AG04449 (cell line): ENCODE data around the gene NADK2.
"Not testable (repeated sequence)": the region's sequence is repeated elsewhere in the genome, so short reads cannot be mapped to it uniquely, and the experiment has no call there.

Experiments
- CTCF ChIA-PET: fragments of 350-600 bp; formaldehyde crosslinking; extraction: SDS; loops from one replicate; lab custom pipeline; 2021; ENCODE audit warnings: antibody characterized with exemption; lab: Yijun Ruan, JAX
- POLR2A ChIA-PET: fragments of 400-600, 350-600 bp; formaldehyde crosslinking; extraction: SDS; loops from one replicate; lab custom pipeline; 2020; ENCODE audit warnings: antibody characterized with exemption, inconsistent platforms; lab: Yijun Ruan, JAX
- DNase-seq: peaks from one replicate; pipeline ENCODE4 v3.0.0-alpha.2; 2010; ENCODE audit warnings: low read depth, low spot score
- H3K4me3 ChIP-seq: 2 replicates; pipeline ENCODE4 v1.5.1; 2011; ENCODE audit warnings: low read depth, mild to moderate bottlenecking, control low read depth, low read length
- TF ChIP-seq, protein P1 (sequence below): IDR thresholded peaks from one replicate; pipeline ENCODE4 v1.5.1; 2011; ENCODE audit warnings: mild to moderate bottlenecking, moderate library complexity, low read length, control low read depth, inconsistent platforms; ENCODE audit not compliant: insufficient read depth; ENCODE audit errors: missing control alignments

NADK2 gene

DNA sequence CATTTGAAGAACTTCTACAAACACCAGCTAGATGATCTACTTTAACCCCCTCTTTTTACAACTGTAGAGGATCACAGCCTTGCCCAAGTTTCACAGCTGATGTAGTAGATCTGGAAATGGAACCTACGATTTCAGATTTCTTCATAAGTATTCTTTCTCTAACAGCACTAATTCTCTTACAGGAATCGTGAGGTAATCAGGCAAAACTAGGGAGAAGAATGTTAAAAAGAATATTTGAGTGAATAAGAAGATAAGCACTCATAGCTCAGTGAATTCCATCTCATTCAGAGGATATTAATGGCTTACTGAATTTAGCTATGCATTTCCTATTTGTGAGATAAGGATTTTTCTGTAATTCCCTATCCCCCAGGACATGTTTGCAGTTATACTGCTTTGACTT, 42.1 kb downstream of the NADK2 start:
- H3K4me3 ChIP-seq = no peak overlapping the region
- ChIA-PET POLR2A (no interaction called here), CTCF (interaction anchor here (1.0 to 1.2 kb wide), 2 partner anchors 22 to 38 kb away, joined by 3 to 7 read pairs; no protein-coding TSS in a partner anchor)
- DNase-seq = no peak
- TF ChIP-seq, protein P1, sequence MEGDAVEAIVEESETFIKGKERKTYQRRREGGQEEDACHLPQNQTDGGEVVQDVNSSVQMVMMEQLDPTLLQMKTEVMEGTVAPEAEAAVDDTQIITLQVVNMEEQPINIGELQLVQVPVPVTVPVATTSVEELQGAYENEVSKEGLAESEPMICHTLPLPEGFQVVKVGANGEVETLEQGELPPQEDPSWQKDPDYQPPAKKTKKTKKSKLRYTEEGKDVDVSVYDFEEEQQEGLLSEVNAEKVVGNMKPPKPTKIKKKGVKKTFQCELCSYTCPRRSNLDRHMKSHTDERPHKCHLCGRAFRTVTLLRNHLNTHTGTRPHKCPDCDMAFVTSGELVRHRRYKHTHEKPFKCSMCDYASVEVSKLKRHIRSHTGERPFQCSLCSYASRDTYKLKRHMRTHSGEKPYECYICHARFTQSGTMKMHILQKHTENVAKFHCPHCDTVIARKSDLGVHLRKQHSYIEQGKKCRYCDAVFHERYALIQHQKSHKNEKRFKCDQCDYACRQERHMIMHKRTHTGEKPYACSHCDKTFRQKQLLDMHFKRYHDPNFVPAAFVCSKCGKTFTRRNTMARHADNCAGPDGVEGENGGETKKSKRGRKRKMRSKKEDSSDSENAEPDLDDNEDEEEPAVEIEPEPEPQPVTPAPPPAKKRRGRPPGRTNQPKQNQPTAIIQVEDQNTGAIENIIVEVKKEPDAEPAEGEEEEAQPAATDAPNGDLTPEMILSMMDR = no peak

DNA sequence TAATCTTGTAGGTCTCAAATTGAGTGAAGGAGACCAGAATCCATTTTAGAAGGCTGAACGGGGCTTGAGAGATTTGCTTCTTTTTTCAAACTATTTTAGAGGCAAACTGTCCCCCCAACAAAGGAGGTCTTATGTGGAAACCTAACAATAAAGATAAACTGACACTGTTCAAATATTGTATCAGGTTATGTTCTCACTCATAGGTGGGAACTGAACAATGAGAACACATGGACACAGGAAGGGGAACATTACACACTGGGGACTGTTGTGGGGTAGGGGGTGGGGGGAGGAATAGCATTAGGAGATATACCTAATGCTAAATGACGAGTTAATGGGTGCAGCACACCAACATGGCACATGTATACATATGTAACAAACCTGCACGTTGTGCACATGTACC, 42.9 kb downstream of the NADK2 start:
- CTCF ChIA-PET = interaction anchor here (1.0 to 3.1 kb wide), 3 partner anchors 20 to 37 kb away, joined by 3 to 13 read pairs (median 7); no protein-coding TSS in a partner anchor
- POLR2A ChIA-PET, H3K4me3 ChIP-seq, DNase-seq: not testable (repeated sequence)

DNA sequence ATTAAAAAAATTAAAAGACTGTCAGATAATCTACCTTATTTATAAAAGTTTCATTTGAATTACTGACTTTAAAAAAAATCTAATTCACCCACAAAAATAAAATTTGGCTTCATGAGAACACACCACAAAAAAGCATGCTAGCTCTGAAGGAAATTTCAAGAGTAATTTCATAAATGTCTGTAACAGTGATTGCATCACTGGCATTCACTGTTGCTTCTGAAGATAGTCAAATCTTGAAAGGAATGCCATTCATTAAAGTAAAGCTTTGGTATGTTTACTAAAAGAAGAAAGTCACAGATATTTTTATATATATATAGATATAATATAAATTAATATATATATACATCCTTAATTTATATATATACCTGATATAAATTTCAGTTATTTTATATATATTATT, 43.4 kb downstream of the NADK2 start:
- CTCF ChIA-PET = interaction anchor here (3.1 kb wide), 1 partner anchor 20 kb away, joined by 13 read pairs; no protein-coding TSS in a partner anchor
- H3K4me3 ChIP-seq = no peak overlapping the region
- POLR2A ChIA-PET = no interaction called here
- DNase-seq = no peak
- TF ChIP-seq, protein P1 = no peak

DNA sequence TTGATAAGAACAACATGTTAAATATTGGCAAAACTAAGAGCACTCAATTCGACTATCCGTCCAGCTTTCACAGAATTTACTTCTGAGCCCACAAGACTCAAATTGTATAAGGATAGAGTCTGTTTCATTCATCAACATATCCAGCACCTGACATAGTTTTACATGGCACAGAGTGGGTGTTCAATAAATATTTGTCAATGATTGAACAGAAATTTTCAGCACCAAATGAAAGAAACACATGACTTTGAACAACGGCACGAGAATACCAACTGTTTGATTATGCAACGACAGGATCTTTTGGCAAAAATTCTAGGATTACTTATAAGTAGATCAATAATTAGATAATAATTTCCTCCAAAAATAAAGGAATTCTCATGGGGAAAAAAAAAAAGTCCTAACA, 48.0 kb downstream of the NADK2 start:
- no peak for DNase-seq
- ChIA-PET POLR2A (no interaction called here), CTCF (interaction anchor here (0.6 kb wide), 1 partner anchor 16 kb away, joined by 3 read pairs; no protein-coding TSS in a partner anchor)
- H3K4me3 ChIP-seq = no peak overlapping the region
- TF ChIP-seq, protein P1 = no peak

DNA sequence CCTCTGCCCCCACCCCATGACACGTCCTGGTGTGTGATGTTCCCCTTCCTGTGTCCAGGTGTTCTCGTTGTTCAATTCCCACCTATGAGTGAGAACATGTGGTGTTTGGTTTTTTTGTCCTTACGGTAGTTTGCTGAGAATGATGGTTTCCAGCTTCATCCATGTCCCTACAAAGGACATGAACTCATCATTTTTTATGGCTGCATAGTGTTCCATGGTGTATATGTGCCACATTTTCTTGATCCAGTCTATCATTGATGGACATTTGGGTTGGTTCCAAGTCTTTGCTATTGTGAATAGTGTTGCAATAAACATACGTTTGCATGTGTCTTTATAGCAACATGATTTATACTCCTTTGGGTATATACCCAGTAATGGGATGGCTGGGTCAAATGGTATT, 57.3 kb downstream of the NADK2 start:
- CTCF ChIA-PET = interaction anchor here (1.2 to 1.3 kb wide), 2 partner anchors 11 to 58 kb away, joined by 3 to 5 read pairs; partner anchors contain the start of gene NADK2
- H3K4me3 ChIP-seq, DNase-seq, POLR2A ChIA-PET: not testable (repeated sequence)

DNA sequence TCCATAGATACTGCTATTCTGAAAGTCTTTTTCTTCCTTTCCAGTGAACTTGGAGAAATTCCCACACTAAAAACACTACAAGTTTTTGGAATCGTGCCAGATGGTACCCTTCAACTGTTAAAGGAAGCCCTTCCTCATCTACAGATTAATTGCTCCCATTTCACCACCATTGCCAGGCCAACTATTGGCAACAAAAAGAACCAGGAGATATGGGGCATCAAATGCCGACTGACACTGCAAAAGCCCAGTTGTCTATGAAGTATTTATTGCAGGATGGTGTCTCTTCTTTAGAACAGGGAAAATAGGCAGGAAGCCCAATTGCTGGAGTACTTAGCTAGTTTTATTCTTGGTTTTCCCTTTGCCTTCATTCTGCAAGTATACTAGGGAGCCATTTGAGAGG, 60.0 kb downstream of the NADK2 start:
- ChIA-PET POLR2A (no interaction called here), CTCF (no interaction called here)
- no peak for DNase-seq
- no peak overlapping the region for H3K4me3 ChIP-seq
- TF ChIP-seq, protein P1 = no peak

DNA sequence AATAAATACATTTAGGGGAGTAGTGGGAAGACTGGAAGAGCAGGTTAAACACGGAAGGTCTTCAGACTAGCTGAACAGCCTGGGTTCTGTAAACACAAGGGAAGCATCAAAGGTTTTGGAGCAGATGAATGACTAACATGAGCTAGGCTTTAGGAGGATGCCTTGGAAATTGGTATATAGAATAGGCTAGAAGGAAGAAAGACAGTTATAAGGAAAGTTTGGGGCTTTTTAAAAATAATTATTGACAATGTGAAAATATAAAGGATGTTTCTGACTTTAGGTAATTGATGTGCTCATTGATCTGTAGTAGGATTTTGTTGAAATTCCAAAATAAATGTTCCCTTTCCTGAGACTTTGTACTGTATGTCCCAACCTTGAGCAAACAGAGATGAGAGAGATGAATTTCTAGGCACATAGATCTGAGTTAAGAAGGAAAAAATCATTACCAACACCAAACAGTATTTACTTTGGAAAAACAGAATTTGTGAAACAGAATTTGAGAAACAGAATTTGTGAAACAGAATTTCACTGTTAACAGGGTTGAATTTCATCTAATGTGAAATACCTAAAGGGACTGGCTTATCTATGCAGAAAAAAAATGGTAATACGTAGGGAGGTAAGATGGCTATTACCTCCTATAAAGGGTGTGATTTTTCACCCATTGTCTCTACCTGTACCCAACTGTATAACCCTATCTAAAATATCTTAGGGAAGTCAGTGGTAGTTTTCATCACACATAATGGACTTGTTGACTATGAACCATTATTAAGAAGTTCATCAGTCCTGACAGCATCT, 61.0 kb downstream of the NADK2 start:
- no peak for DNase-seq
- TF ChIP-seq, protein P1 = no peak
- CTCF ChIA-PET = interaction anchor here (0.9 to 3.5 kb wide), 3 partner anchors 61 to 218 kb away, joined by 3 to 32 read pairs (median 5); partner anchors contain the start of gene NADK2
- no peak overlapping the region for H3K4me3 ChIP-seq
- POLR2A ChIA-PET = no interaction called here
